ENCODE measurements around the gene AXIN2.

AXIN2 gene

DNA sequence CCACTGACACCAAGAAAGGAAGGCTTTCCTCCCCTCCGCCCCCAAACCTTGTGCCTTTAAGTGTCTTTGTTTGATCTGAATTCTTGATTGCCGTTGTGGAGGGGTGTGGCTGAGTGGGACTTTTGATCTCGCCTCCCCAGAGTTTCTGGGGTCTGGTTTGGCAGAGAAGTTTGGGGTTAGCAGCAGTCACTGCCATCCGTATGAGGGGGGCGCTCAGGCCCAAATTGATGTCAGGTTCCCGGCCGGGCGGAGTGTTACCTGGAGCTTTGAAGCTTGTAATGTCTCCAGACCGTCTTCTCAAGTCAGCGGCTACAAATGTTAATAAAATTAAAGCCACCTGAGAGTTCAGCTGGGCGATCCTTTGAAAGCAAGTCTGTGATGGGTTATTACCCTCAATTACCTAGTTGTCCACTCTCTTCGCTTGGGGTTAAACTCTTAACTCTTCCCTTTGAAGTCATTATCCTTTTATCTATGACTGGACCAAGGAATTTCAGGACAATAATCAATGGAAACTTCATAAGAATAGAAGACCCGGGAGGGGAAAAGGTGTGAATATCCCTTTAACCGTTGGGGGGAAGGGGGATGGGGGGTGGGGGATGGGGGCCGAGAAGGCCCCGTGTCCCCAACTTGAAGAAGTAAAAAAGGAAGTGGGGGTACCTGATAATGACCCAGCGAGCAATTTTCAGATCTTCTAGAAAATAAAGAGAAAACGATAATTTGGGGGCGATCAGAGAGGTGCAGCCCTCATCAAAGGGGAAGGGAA lies 31.8 kb upstream of the AXIN2 start:
- Histone ChIP-seq H3K9ac (ENCODE audit: low read length) (no peak overlapping the region), H3K36me3 (ENCODE audit: control insufficient read depth, insufficient read depth, low read length) (no peaks in the 10 kb centered on the region), H3K4me1 (ENCODE audit: control insufficient read depth, insufficient read depth, low read length) (peaks cover 11% of the 10 kb centered on the region), H3K4me3 (ENCODE audit: low read length) (no peak overlapping the region), H3K9me3 (ENCODE audit: control insufficient read depth, low read length) (no peaks in the 10 kb centered on the region), H3K27me3 (ENCODE audit: control insufficient read depth, insufficient read depth, low read length) (no peaks in the 10 kb centered on the region)

DNA sequence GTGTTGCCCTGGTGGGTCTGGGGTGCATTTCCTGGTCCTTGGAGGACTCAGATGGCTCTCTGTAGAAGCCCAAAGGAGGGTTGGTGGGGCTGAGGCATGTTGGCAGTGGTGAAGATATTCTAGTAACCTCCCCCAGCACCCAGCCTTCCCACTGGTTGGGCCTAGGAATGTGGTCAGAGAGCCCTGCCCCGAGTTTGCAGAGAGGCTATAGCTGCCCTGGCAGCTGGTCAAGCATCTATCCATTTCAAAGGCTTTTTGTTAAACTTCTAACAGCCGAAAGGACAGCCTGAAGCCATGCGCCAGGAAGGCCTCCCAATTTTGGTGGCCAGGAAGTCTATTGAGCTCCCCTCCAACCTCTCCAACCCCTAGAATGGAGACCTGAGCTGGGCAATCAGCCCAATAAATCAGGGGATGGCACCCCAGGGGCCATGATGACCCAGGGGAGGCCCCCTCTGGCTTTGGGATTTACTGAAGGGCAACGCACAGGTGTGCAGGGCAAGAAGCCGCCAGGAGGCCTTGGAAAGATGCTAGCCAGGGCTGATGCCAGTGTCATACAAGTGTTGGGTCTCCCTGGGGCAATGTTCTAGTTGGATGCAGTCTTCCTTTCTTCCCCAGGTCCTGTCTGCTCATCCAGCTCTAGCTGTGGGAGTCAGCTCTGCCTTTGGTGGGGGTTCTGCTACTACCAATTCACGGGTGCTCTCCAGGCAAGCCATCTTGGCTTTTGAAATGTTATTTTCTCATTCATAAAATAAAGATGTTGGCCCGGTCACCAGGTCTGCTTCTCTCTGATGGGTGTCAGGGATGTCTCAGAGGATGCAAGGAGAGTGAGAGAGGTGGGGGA lies 30.9 kb upstream of the AXIN2 start:
- no peak overlapping the region for H3K4me3 ChIP-seq (ENCODE audit: low read length)
- no peak overlapping the region for H3K9ac ChIP-seq (ENCODE audit: low read length)
- no peaks in the 10 kb centered on the region for H3K27me3 ChIP-seq (ENCODE audit: control insufficient read depth, insufficient read depth, low read length)

DNA sequence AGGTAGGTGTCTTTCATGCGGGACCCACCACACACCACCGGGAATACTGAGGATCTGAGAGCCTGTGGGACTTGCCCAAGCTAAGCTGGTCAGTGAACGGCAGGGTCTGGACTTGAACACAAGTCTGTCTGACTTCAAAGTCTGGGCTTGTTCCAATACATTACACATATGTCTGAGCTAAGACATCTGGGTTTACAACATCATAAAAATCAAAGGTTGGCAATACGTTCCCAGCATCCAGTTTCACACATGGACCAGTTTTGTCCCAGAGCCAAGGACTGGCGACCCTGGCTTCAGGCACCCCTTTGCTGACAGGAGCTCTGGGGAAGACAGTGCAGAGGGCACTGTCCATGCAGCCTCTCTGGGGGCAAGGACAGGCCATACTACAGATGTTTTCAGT lies 27.9 kb upstream of the AXIN2 start:
- Histone ChIP-seq H3K4me3 (ENCODE audit: low read length) (no peak overlapping the region), H3K9ac (ENCODE audit: low read length) (no peak overlapping the region), H3K4me1 (ENCODE audit: control insufficient read depth, insufficient read depth, low read length) (peaks cover 35% of the 10 kb centered on the region), H3K36me3 (ENCODE audit: control insufficient read depth, insufficient read depth, low read length) (no peaks in the 10 kb centered on the region), H3K9me3 (ENCODE audit: control insufficient read depth, low read length) (no peaks in the 10 kb centered on the region), H3K27me3 (ENCODE audit: control insufficient read depth, insufficient read depth, low read length) (no peaks in the 10 kb centered on the region)

More for the DNA sequence above, 30.9 kb upstream of the AXIN2 start:
- Histone ChIP-seq H3K9me3 (ENCODE audit: control insufficient read depth, low read length) (no peaks in the 10 kb centered on the region), H3K4me1 (ENCODE audit: control insufficient read depth, insufficient read depth, low read length) (peaks cover 19% of the 10 kb centered on the region), H3K36me3 (ENCODE audit: control insufficient read depth, insufficient read depth, low read length) (no peaks in the 10 kb centered on the region)

- Histone ChIP-seq H3K4me3 (ENCODE audit: low read length) (no peak overlapping the region), H3K4me1 (ENCODE audit: control insufficient read depth, insufficient read depth, low read length) (peaks cover 35% of the 10 kb centered on the region), H3K36me3 (ENCODE audit: control insufficient read depth, insufficient read depth, low read length) (no peaks in the 10 kb centered on the region), H3K9me3 (ENCODE audit: control insufficient read depth, low read length) (no peaks in the 10 kb centered on the region), H3K9ac (ENCODE audit: low read length) (no peak overlapping the region), H3K27me3 (ENCODE audit: control insufficient read depth, insufficient read depth, low read length) (no peaks in the 10 kb centered on the region)
Measured at GRCh38 chr17:65588181-65588808, 26.8 kb upstream of the AXIN2 start.

DNA sequence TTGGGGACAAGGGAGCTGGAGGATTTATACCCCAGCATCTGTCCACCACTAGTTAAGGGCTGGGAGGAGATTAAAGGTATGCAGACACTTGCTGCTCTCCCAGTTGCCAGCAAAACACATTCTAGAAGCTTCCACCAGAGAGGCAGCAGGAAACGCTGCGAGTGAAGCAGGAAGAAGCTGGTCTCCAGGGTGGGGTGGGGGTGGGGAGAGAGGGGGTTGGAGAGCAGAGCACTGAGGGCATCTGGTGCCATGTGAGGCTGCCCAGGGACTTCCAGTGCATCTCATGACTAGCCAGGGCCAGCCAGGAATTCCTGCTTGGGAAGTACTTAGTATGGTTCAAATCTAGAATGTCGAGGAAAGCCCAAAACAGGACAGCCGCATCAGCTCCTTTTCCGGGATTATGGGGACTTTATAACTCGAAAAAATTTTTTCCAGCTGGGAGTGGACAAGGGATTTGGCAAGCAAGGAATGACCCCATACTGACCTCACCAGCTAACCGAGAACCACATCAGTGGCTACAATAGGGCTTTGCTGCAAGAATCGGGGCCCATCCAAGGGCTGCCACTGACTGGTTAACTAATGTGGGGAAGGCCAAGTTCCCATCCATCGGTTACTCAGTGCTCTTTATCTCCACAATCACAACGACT lies 26.2 kb upstream of the AXIN2 start:
- H3K9me3 ChIP-seq (ENCODE audit: control insufficient read depth, low read length): no peaks in the 10 kb centered on the region
- H3K4me1 ChIP-seq (ENCODE audit: control insufficient read depth, insufficient read depth, low read length): peaks cover 35% of the 10 kb centered on the region
- H3K9ac ChIP-seq (ENCODE audit: low read length): no peak overlapping the region
- no peak overlapping the region for H3K4me3 ChIP-seq (ENCODE audit: low read length)
- H3K36me3 ChIP-seq (ENCODE audit: control insufficient read depth, insufficient read depth, low read length): no peaks in the 10 kb centered on the region
- H3K27me3 ChIP-seq (ENCODE audit: control insufficient read depth, insufficient read depth, low read length): no peaks in the 10 kb centered on the region

GRCh38 chr17:65586899-65587298 lies 25.5 kb upstream of the AXIN2 start:
- no peaks in the 10 kb centered on the region for H3K36me3 ChIP-seq (ENCODE audit: control insufficient read depth, insufficient read depth, low read length)
- no peak overlapping the region for H3K4me3 ChIP-seq (ENCODE audit: low read length)
- no peaks in the 10 kb centered on the region for H3K9me3 ChIP-seq (ENCODE audit: control insufficient read depth, low read length)
- H3K4me1 ChIP-seq (ENCODE audit: control insufficient read depth, insufficient read depth, low read length): peaks cover 35% of the 10 kb centered on the region
- no peak overlapping the region for H3K9ac ChIP-seq (ENCODE audit: low read length)
- H3K27me3 ChIP-seq (ENCODE audit: control insufficient read depth, insufficient read depth, low read length): no peaks in the 10 kb centered on the region

- Histone ChIP-seq H3K9ac (ENCODE audit: low read length) (no peak overlapping the region), H3K36me3 (ENCODE audit: control insufficient read depth, insufficient read depth, low read length) (no peaks in the 10 kb centered on the region), H3K4me1 (ENCODE audit: control insufficient read depth, insufficient read depth, low read length) (peaks cover 35% of the 10 kb centered on the region), H3K4me3 (ENCODE audit: low read length) (no peak overlapping the region), H3K9me3 (ENCODE audit: control insufficient read depth, low read length) (no peaks in the 10 kb centered on the region), H3K27me3 (ENCODE audit: control insufficient read depth, insufficient read depth, low read length) (no peaks in the 10 kb centered on the region)
Measured at GRCh38 chr17:65584604-65585521, 23.4 kb upstream of the AXIN2 start.

GRCh38 chr17:65583921-65584603 lies 22.6 kb upstream of the AXIN2 start:
- H3K9me3 ChIP-seq (ENCODE audit: control insufficient read depth, low read length): no peaks in the 10 kb centered on the region
- no peak overlapping the region for H3K4me3 ChIP-seq (ENCODE audit: low read length)
- H3K27me3 ChIP-seq (ENCODE audit: control insufficient read depth, insufficient read depth, low read length): no peaks in the 10 kb centered on the region
- H3K9ac ChIP-seq (ENCODE audit: low read length): no peak overlapping the region
- H3K4me1 ChIP-seq (ENCODE audit: control insufficient read depth, insufficient read depth, low read length): peaks cover 32% of the 10 kb centered on the region
- no peaks in the 10 kb centered on the region for H3K36me3 ChIP-seq (ENCODE audit: control insufficient read depth, insufficient read depth, low read length)

DNA sequence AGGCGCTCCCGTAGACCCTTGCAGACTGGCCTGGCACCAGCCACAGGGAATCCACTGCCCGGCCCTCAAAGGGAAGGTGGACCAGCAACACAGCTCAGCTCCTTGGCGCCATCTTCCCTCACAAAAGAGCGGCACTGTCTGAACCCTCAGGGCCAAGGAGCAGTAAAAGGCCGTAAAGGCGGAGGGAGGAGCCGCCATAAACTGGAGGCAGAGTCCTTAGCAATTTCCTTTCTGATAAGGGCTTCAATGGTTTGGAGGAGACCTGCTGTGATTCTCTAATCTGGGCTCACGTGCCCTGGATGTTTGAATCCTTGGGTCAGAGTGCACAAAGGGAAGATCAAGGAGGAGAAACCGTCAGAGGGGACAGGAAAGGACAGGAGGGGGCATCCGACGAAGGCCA lies 15.5 kb upstream of the AXIN2 start:
- no peaks in the 10 kb centered on the region for H3K9me3 ChIP-seq (ENCODE audit: control insufficient read depth, low read length)
- no peak overlapping the region for H3K4me3 ChIP-seq (ENCODE audit: low read length)
- H3K36me3 ChIP-seq (ENCODE audit: control insufficient read depth, insufficient read depth, low read length): no peaks in the 10 kb centered on the region
- H3K27me3 ChIP-seq (ENCODE audit: control insufficient read depth, insufficient read depth, low read length): no peaks in the 10 kb centered on the region
- H3K4me1 ChIP-seq (ENCODE audit: control insufficient read depth, insufficient read depth, low read length): no peaks in the 10 kb centered on the region
- H3K9ac ChIP-seq (ENCODE audit: low read length): no peak overlapping the region

GRCh38 chr17:65573282-65573602 lies 11.8 kb upstream of the AXIN2 start:
- H3K9ac ChIP-seq (ENCODE audit: low read length): no peak overlapping the region
- no peaks in the 10 kb centered on the region for H3K36me3 ChIP-seq (ENCODE audit: control insufficient read depth, insufficient read depth, low read length)
- no peak overlapping the region for H3K4me3 ChIP-seq (ENCODE audit: low read length)
- no peaks in the 10 kb centered on the region for H3K9me3 ChIP-seq (ENCODE audit: control insufficient read depth, low read length)
- no peaks in the 10 kb centered on the region for H3K4me1 ChIP-seq (ENCODE audit: control insufficient read depth, insufficient read depth, low read length)
- no peaks in the 10 kb centered on the region for H3K27me3 ChIP-seq (ENCODE audit: control insufficient read depth, insufficient read depth, low read length)

Data from mucosa of stomach (tissue), 1 donor.